ENCODE results near the gene DUSP5.

The DUSP5 gene

DNA sequence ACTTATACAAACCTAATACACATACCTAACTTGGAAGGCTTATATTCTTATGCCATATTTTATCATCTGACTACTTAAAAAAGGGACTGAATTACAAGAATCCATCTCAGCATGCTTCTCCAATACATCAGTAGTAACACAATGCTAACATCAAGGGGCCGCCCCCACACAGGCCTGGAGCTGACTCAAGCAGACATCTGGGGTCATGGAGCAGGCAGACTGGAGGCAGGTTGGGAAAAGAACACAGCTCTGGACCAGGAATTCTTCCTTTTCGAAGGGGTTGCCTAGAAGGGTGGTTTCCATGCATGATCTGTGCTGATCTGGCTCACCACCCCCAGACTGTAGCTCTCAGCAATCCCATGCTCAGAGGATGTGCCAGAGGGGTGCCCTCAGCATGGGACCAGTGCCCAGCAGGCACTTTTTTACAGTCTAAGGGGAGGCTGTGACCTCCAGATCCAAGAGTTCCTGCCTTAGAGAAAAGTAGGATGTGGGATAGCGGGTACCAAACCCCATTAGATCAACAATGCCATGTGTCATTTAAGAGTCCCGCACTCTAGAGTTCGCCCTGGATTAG lies 26.1 kb upstream of the DUSP5 start:
- TF ChIP-seq, protein P1, sequence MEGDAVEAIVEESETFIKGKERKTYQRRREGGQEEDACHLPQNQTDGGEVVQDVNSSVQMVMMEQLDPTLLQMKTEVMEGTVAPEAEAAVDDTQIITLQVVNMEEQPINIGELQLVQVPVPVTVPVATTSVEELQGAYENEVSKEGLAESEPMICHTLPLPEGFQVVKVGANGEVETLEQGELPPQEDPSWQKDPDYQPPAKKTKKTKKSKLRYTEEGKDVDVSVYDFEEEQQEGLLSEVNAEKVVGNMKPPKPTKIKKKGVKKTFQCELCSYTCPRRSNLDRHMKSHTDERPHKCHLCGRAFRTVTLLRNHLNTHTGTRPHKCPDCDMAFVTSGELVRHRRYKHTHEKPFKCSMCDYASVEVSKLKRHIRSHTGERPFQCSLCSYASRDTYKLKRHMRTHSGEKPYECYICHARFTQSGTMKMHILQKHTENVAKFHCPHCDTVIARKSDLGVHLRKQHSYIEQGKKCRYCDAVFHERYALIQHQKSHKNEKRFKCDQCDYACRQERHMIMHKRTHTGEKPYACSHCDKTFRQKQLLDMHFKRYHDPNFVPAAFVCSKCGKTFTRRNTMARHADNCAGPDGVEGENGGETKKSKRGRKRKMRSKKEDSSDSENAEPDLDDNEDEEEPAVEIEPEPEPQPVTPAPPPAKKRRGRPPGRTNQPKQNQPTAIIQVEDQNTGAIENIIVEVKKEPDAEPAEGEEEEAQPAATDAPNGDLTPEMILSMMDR (IDR thresholded peaks at IDR 0.05; ENCODE audit: insufficient read depth, low read depth, low read length, missing control alignments), result no peak
- peak; percentile 33 for DNase-seq (ENCODE audit: low read depth)
- H3K4me3 ChIP-seq (ENCODE audit: low read length), result no peak overlapping the region

- H3K4me3 ChIP-seq (ENCODE audit: low read length), result no peak overlapping the region
- DNase-seq (ENCODE audit: low read depth), result peak; percentile 31
- TF ChIP-seq, protein P1 (IDR thresholded peaks at IDR 0.05; ENCODE audit: insufficient read depth, low read depth, low read length, missing control alignments), result no peak
These were observed 23.7 kb upstream of the DUSP5 start for GRCh38 chr10:110474017-110474416.

- no peak for DNase-seq (ENCODE audit: low read depth)
- no peak overlapping the region for H3K4me3 ChIP-seq (ENCODE audit: low read length)
- TF ChIP-seq, protein P1 (IDR thresholded peaks at IDR 0.05; ENCODE audit: insufficient read depth, low read depth, low read length, missing control alignments), result no peak
These were observed 22.9 kb upstream of the DUSP5 start for GRCh38 chr10:110474826-110475225.

DNA sequence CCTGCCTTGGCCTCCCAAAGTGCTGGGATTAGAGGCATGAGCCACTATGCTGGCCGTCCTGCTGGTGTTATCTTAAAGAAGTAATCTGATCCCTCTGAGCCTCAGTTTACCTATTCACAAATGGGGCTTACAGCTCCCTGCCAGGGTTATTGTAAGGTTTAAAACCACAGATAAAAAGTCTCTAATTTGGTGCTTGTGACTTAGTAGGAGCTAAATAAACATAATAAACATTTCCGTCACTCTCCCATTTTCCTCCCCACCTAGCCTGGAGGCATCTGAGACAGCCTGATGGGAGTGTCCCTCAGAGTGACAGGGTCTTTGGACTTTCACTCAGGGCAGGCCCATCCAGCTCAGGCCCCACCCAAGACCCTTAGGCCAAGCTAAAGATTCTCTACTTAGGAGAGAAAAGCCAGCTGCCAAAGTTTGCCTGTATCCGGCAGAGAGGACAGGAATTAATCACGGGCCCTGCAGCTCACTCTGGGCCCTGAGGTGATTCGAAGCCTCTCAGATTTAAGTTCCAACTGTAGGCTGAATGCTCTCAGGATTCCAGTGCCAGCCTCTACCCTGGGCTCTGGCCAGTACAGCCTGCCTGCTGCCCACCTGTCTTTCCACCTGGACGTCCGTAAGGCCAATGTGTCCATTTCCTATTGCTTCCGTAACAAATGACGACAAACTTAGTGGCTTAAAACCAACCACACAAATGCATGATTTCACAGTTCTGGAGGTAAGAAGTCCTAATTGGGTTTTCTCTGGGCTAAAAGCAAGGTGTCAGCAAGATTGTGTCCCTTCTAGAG lies 21.8 kb upstream of the DUSP5 start:
- H3K4me3 ChIP-seq (ENCODE audit: low read length), result no peak overlapping the region
- TF ChIP-seq, protein P1 (IDR thresholded peaks at IDR 0.05; ENCODE audit: insufficient read depth, low read depth, low read length, missing control alignments), result no peak
- DNase-seq (ENCODE audit: low read depth), result no peak

GRCh38 chr10:110479710-110480109 lies 18.0 kb upstream of the DUSP5 start:
- no peak overlapping the region for H3K4me3 ChIP-seq (ENCODE audit: low read length)
- TF ChIP-seq, protein P1 (IDR thresholded peaks at IDR 0.05; ENCODE audit: insufficient read depth, low read depth, low read length, missing control alignments), result no peak
- no peak for DNase-seq (ENCODE audit: low read depth)

DNA sequence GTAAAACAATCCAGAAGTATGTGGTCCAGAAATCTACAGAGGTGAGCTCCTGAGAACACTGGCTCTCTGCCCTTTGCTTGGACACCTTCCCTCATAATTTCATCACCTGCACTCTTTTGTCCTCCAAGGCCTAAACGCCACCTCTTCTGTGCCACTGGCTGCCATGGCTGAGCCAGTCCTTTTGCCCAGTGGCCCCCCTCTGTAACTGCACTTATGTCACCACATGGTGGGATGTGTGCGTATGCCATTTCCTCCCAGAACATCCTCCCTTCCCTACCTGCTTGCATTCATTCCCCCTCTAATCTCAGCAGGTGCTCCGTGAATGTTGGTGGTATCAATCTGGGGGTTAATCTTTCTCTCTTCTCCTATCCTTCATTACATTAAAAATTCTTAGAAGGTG lies 17.3 kb upstream of the DUSP5 start:
- TF ChIP-seq, protein P1 (IDR thresholded peaks at IDR 0.05; ENCODE audit: insufficient read depth, low read depth, low read length, missing control alignments), result no peak
- DNase-seq (ENCODE audit: low read depth), result no peak
- no peak overlapping the region for H3K4me3 ChIP-seq (ENCODE audit: low read length)
